A673 (cell line): ENCODE data around the gene RAB17. TPM values are rescaled to one million over a fixed set of nuclear protein-coding genes. Genes with fewer than 3 reads are reported as not detected.
A peak's percentile ranks its signal among the peaks of the same experiment; 100 is the strongest.

ENCODE experiments used
- BruUV-seq: library from RNA; stranded (reverse); fragments of 400-500 nt; replicated peaks from 2 replicates; lab custom pipeline; 2021; lab: Mats Ljungman, UMichigan
- CTCF ChIA-PET: fragments of 300-600 bp; sonication (Branson Sonifier 250); formaldehyde crosslinking; loops from one replicate; lab custom pipeline; 2022; ENCODE audit warnings: antibody characterized with exemption; lab: Charles Lee
- POLR2A ChIA-PET: fragments of 300-600 bp; sonication (Branson Sonifier 250); formaldehyde crosslinking; loops from one replicate; lab custom pipeline; 2022; ENCODE audit warnings: antibody characterized with exemption; ENCODE audit not compliant: low non-redundant PET; lab: Charles Lee
- DNase-seq: peaks from one replicate; pipeline ENCODE4 v3.0.0-alpha.2; 2015; ENCODE audit warnings: low spot score
- H3K27ac ChIP-seq: fragments of 200-600 bp; sonication (generic); 2 replicates; pipeline ENCODE4 v1.5.1; 2016; ENCODE audit warnings: mixed run types, low read depth, mild to moderate bottlenecking, mixed read lengths, antibody characterized with exemption, low read length; ENCODE audit not compliant: poor library complexity, severe bottlenecking
- H3K27me3 ChIP-seq: fragments of 200-600 bp; sonication (generic); replicated peaks from 2 replicates; pipeline ENCODE4 v1.6.1; 2017; ENCODE audit warnings: mixed run types, low read depth, mild to moderate bottlenecking, mixed read lengths, antibody characterized with exemption, low read length; ENCODE audit not compliant: insufficient read depth, poor library complexity
- H3K36me3 ChIP-seq: fragments of 200-600 bp; sonication (generic); 2 replicates; pipeline ENCODE4 v1.6.1; 2016; ENCODE audit warnings: mixed run types, mild to moderate bottlenecking, mixed read lengths, antibody characterized with exemption, low read length; ENCODE audit not compliant: insufficient read depth, poor library complexity, severe bottlenecking
- H3K4me1 ChIP-seq: fragments of 200-600 bp; sonication (generic); 2 replicates; pipeline ENCODE4 v1.6.1; 2017; ENCODE audit warnings: mixed run types, mild to moderate bottlenecking, mixed read lengths, antibody characterized with exemption, low read length; ENCODE audit not compliant: insufficient read depth, poor library complexity, severe bottlenecking
- H3K4me3 ChIP-seq: fragments of 200-600 bp; sonication (generic); 2 replicates; pipeline ENCODE4 v1.5.1; 2016; ENCODE audit warnings: low read depth, mixed run types, mild to moderate bottlenecking, mixed read lengths, low read length; ENCODE audit not compliant: poor library complexity, severe bottlenecking
- H3K9me3 ChIP-seq: fragments of 200-600 bp; sonication (generic); 2 replicates; pipeline ENCODE4 v1.6.1; 2016; ENCODE audit warnings: mixed run types, low read depth, mild to moderate bottlenecking, mixed read lengths, antibody characterized with exemption, low read length; ENCODE audit not compliant: poor library complexity, severe bottlenecking
- EZH2 ChIP-seq: fragments of 200-600 bp; sonication (generic); IDR thresholded peaks from 2 replicates; pipeline ENCODE4 v1.6.1; 2017; ENCODE audit warnings: borderline replicate concordance, low read depth, mild to moderate bottlenecking, mixed read lengths, antibody characterized with exemption, low read length; ENCODE audit not compliant: poor library complexity, severe bottlenecking
- intact Hi-C: fragments of 100-400 bp; cut with micrococcal nuclease; formaldehyde crosslinking; loops from one replicate; pipeline ENCODE4 v1.10.0; 2022; ENCODE audit not compliant: unreplicated experiment
- total RNA-seq: library from RNA; stranded (reverse); gene quantifications from 2 replicates; pipeline ENCODE4 v1.2.3, GENCODE V29; 2021
- TF ChIP-seq, protein P1 (sequence below): fragments of 300-800, 200-600 bp; sonication (generic); conservative IDR thresholded peaks from 2 replicates; pipeline ENCODE4 v1.5.1; 2017; ENCODE audit warnings: low read depth, mild to moderate bottlenecking, antibody characterized with exemption, low read length, moderate library complexity, mixed read lengths

The RAB17 gene
- total RNA-seq, 1 experiment from 2014 or later, result 0.62 TPM

DNA sequence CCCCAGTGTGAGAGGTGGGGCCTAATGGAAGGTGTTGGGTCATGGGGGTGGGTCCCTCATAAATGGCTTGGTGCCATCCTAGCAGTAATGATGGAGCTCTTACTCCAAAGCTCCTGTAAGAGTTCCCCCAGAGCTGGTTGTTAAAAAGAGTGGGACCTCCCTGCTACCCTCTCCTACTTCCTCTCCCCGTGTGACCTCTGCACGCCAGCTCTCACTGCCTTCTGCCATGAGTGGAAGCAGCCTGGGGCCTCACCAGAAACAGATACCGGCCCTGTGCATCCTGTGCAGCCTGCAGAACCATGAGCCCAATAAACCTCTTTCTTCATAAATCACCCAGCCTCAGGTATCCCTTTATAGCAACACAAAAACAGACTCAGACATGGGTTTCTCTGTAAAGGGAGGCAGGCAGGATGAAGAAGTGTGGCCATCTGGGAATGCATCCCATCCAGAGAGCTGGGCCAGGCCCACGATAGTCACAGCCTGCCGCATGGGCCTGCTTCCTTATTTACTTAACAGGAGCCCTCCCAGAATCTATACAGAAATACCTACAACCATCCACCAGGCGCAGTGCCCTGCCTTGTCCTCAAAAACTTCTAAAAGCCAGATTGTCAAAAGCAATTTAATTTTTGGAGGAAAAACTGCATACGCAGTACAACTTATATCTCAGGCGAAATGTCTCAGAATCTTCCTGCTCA is 16.7 kb downstream of the RAB17 start:
- TF ChIP-seq, protein P1, sequence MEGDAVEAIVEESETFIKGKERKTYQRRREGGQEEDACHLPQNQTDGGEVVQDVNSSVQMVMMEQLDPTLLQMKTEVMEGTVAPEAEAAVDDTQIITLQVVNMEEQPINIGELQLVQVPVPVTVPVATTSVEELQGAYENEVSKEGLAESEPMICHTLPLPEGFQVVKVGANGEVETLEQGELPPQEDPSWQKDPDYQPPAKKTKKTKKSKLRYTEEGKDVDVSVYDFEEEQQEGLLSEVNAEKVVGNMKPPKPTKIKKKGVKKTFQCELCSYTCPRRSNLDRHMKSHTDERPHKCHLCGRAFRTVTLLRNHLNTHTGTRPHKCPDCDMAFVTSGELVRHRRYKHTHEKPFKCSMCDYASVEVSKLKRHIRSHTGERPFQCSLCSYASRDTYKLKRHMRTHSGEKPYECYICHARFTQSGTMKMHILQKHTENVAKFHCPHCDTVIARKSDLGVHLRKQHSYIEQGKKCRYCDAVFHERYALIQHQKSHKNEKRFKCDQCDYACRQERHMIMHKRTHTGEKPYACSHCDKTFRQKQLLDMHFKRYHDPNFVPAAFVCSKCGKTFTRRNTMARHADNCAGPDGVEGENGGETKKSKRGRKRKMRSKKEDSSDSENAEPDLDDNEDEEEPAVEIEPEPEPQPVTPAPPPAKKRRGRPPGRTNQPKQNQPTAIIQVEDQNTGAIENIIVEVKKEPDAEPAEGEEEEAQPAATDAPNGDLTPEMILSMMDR, result no peak
- no peak for TF ChIP-seq EZH2
- Histone ChIP-seq H3K9me3 (no peaks in the 10 kb centered on the region), H3K36me3 (no peaks in the 10 kb centered on the region), H3K27me3 (no peaks in the 10 kb centered on the region), H3K4me3 (no peak overlapping the region), H3K27ac (no peak overlapping the region), H3K4me1 (no peaks in the 10 kb centered on the region)
- BruUV-seq, result no TSS peak
- DNase-seq, result no peak
- POLR2A ChIA-PET, result no interaction called here
- CTCF ChIA-PET, result interaction anchor here (0.7 to 1.4 kb wide), 2 partner anchors 9 to 61 kb away, joined by 3 to 8 read pairs; no protein-coding TSS in a partner anchor
- intact Hi-C loops, result no loop called here

DNA sequence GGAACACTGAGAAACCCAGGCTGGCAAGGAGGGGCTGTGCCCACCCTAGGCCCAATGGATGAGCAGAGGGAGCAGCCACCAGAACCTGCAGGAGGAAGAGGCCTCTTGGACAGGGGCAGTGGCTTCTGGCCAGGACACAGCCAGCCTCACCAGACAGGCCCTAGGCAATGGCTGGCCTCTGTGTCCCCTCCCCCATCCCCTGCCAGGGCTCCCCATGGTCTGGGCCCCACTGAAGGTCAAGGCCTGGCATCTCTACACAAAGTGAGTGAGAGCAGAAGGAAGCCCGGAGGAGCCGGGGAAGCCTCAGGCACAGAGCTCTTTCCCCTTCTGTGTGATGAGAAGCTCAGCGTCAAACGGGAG is 17.8 kb downstream of the RAB17 start:
- no TSS peak for BruUV-seq
- ChIA-PET POLR2A (no interaction called here), CTCF (interaction anchor here (0.6 to 2.0 kb wide), 6 partner anchors 60 to 586 kb away, joined by 3 to 62 read pairs (median 4); no protein-coding TSS in a partner anchor)
- H3K9me3 ChIP-seq, result no peaks in the 10 kb centered on the region
- no peak overlapping the region for H3K4me3 ChIP-seq
- H3K27me3 ChIP-seq, result no peaks in the 10 kb centered on the region
- TF ChIP-seq, protein P1, result no peak
- DNase-seq, result no peak
- H3K36me3 ChIP-seq, result no peaks in the 10 kb centered on the region
- no peak overlapping the region for H3K27ac ChIP-seq
- intact Hi-C loops, result loop anchor here (1.0 kb wide), 3 partner anchors 60 to 418 kb away; no protein-coding TSS in a partner anchor
- H3K4me1 ChIP-seq, result no peaks in the 10 kb centered on the region

DNA sequence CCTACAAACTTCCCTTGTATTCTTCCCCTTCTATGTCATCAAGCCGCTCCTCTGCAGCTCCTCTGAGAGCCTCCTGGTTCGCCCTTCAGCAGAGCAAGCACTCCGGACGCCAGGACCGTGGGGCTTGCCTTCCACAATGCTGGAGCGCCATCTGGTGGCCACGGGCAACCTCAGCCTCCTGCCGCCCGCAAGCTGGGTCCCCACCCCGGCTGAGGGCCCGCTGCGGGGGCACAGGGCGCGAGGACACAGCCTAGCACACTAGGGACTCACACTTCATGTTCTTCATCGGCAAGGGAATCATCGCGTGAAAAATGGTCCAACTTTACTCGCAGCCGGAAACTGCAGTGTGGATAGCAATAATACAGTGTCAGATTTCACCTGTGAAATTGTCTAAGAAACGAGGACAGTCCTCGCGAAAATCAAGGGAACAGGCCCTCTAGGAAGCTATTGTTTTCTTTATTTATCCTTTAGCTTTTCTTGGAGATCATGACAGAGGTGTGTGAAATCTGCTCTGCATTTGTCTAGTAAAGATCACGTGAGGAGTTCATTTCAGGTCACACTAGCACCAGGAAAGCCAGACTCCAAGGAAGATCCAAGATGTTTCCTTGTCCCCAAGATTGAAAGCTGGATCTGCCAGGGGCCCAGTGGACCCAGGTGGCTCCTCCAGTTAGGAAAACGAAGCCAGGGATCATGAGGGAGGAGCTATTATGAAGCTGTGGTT is 18.4 kb downstream of the RAB17 start:
- ChIA-PET POLR2A (no interaction called here), CTCF (interaction anchor here (0.5 to 2.0 kb wide), 22 partner anchors 9 to 587 kb away, joined by 3 to 62 read pairs (median 4); partner anchors contain the start of gene COPS8)
- Histone ChIP-seq H3K27me3 (no peaks in the 10 kb centered on the region), H3K27ac (no peak overlapping the region), H3K36me3 (no peaks in the 10 kb centered on the region), H3K4me3 (no peak overlapping the region), H3K4me1 (no peaks in the 10 kb centered on the region), H3K9me3 (no peaks in the 10 kb centered on the region)
- intact Hi-C loops, result loop anchor here (1.0 kb wide), 3 partner anchors 60 to 418 kb away; no protein-coding TSS in a partner anchor
- TF ChIP-seq, protein P1, result peak; percentile 99
- TF ChIP-seq EZH2, result no peak
- DNase-seq, result peak; percentile 92
- BruUV-seq, result no TSS peak
